ENCODE results near the gene MICB. TPM values are rescaled to one million over a fixed set of nuclear protein-coding genes. Genes with fewer than 3 reads are reported as not detected.

MICB gene
- polyA plus RNA-seq, 1 donor (not counting 4 experiments of a cell fraction or from before 2014, with no cell fraction given), result 8.6 TPM

DNA sequence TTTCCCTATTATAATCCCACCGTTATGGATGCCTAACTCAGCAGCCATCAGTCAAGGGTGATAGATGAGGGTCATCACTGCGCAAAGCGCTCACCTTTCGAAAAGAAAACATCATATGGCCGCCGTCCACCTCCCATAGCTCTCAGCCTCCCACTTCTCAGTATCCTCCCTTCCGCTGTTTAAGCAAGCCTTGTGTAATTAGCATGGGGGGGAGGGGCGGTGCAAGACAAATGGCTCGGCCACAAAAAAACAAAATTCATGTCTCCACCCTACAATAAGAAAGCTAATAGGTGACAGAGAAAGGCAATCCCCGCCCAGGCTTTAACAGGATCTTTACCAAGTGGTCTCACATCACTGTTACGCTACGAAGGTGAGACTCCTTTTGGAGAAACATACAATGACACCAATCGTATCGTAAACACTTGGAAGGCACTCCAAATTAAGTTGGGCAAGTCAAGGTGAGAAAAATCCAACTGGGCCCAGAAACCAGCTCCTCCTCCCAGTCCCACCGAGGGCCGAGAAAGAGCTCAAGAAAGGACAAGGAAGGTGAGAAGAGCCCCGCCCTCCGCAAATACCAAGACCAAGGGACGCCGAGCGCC, 43.2 kb downstream of the MICB start:
- no peaks in the 10 kb centered on the region for H3K9me3 ChIP-seq (ENCODE audit: control insufficient read depth, low read depth, low read length)
- H2AFZ ChIP-seq (ENCODE audit: control insufficient read depth, low read length), result no peak overlapping the region
- peak overlapping the region; percentile 98 for H3K4me2 ChIP-seq (ENCODE audit: control insufficient read depth, extremely low read depth, insufficient read depth, low read depth, low read length)
- peak overlapping the region; percentile 98 for H3K27ac ChIP-seq (ENCODE audit: control insufficient read depth, insufficient read depth, low read length)
- no peak for TF ChIP-seq EZH2 (IDR thresholded peaks at IDR 0.05; ENCODE audit: low read length)
- no peak for TF ChIP-seq CTCF (optimal IDR thresholded peaks at IDR 0.05 in 1 of 3, IDR thresholded peaks at IDR 0.05 in 1 of 3, conservative IDR thresholded peaks at IDR 0.05 in 1 of 3; ENCODE audit: extremely low read depth in 1 of 3, insufficient read depth in 2 of 3, low read length in 3 of 3)
- H3K9ac ChIP-seq (ENCODE audit: control insufficient read depth, extremely low read depth, insufficient read depth, low read length), result peak overlapping the region; percentile 96
- dilution Hi-C loops (cut with MboI; ENCODE audit: extremely low pct_ligation_motif_present, low sequenced_read_pairs), result no loop called here
- FAIRE-seq (no peak), DNase-seq (ENCODE audit: low read depth, low spot score) (no peak)
- H3K79me2 ChIP-seq (ENCODE audit: control insufficient read depth, insufficient read depth, low read length), result peaks cover 57% of the 10 kb centered on the region
- peaks cover 36% of the 10 kb centered on the region for H4K20me1 ChIP-seq (ENCODE audit: control insufficient read depth, extremely low read depth, insufficient read depth, low read length)
- H3K4me1 ChIP-seq (ENCODE audit: control insufficient read depth, extremely low read depth, insufficient read depth, low read length), result peaks cover 28% of the 10 kb centered on the region
- H3K9me1 ChIP-seq (ENCODE audit: control insufficient read depth, extremely low read depth, insufficient read depth, low read length), result no peaks in the 10 kb centered on the region
- peaks cover 14 to 35% of the 10 kb centered on the region in 2 experiments for H3K36me3 ChIP-seq (ENCODE audit: control insufficient read depth in 2 of 2, extremely low read depth in 1 of 2, insufficient read depth in 2 of 2, low read length in 2 of 2)
- no peaks in the 10 kb centered on the region for H3K27me3 ChIP-seq (ENCODE audit: control insufficient read depth, extremely low read depth, insufficient read depth, low read length)
- H3K4me3 ChIP-seq (ENCODE audit: control insufficient read depth in 2 of 3, extremely low read depth in 1 of 3, insufficient read depth in 2 of 3, low read depth in 1 of 3, low read length in 3 of 3), result peak overlapping the region; percentile 75 to 97 (median 96)

DNA sequence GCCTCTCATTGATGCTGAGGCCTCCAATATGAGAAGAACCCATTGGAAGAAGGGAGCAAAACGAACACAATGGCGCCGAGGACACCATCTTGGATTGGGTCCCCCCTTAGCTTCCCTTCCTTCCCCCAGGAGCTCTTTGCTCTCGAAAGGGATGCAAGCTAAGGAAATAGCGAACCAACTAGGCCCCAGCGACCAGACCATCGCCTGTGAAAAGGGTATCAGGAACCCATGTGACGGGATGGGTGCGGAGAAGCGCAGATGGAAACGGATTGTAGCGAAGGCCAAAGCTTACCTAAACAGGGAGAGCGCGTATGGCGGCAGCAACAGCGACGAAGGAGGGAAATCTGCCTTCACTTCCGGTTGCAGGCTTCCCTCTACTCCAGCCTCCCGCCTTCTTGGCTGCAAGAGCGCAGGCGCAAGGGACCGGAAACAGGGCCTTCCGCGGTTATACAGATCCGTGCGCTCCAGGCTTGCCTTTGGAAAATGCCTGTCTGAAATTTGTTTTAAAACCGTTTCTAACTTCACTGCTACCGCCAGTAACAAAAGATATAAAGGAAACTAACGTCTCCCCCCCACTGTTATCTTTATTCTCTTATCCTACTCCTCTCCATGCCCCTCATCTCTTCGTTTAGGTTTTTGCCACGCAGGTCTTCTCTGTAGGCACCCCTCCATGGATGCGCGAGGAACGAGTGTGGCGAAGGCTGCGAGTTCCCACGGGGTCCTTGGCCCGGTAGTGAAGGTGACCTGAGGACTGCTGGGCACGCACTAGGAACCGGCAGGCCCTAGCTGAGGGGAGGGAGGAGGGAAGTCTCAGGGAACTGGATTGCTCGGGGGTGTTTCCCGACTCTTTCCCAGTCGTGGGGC, 43.9 kb downstream of the MICB start, which contains the start of gene DDX39B:
Gene DDX39B, minus strand, starts transcription at position 346 of the 864 bp plus-strand sequence. CDS start 1,471 bp downstream, outside the sequence.
- H3K4me1 ChIP-seq (ENCODE audit: control insufficient read depth, extremely low read depth, insufficient read depth, low read length), result peaks cover 31% of the 10 kb centered on the region
- no peak for FAIRE-seq
- peaks cover 50% of the 10 kb centered on the region for H3K79me2 ChIP-seq (ENCODE audit: control insufficient read depth, insufficient read depth, low read length)

More for the DNA sequence above, 43.9 kb downstream of the MICB start, which contains the start of gene DDX39B:
- Histone ChIP-seq H3K27me3 (ENCODE audit: control insufficient read depth, extremely low read depth, insufficient read depth, low read length) (no peaks in the 10 kb centered on the region), H2AFZ (ENCODE audit: control insufficient read depth, low read length) (peak within 1 kb of the TSS; percentile 91), H4K20me1 (ENCODE audit: control insufficient read depth, extremely low read depth, insufficient read depth, low read length) (peaks cover 29% of the 10 kb centered on the region), H3K4me3 (ENCODE audit: control insufficient read depth in 2 of 3, extremely low read depth in 1 of 3, insufficient read depth in 2 of 3, low read depth in 1 of 3, low read length in 3 of 3) (peak within 1 kb of the TSS; percentile 75 to 97 (median 96)), H3K9me1 (ENCODE audit: control insufficient read depth, extremely low read depth, insufficient read depth, low read length) (no peaks in the 10 kb centered on the region), H3K36me3 (ENCODE audit: control insufficient read depth in 2 of 2, extremely low read depth in 1 of 2, insufficient read depth in 2 of 2, low read length in 2 of 2) (peaks cover 9 to 27% of the 10 kb centered on the region in 2 experiments), H3K9ac (ENCODE audit: control insufficient read depth, extremely low read depth, insufficient read depth, low read length) (peak within 1 kb of the TSS; percentile 96), H3K27ac (ENCODE audit: control insufficient read depth, insufficient read depth, low read length) (peak within 1 kb of the TSS; percentile 98), H3K9me3 (ENCODE audit: control insufficient read depth, low read depth, low read length) (no peaks in the 10 kb centered on the region), H3K4me2 (ENCODE audit: control insufficient read depth, extremely low read depth, insufficient read depth, low read depth, low read length) (peak within 1 kb of the TSS; percentile 98)
- no peak for TF ChIP-seq CTCF (optimal IDR thresholded peaks at IDR 0.05 in 1 of 3, IDR thresholded peaks at IDR 0.05 in 1 of 3, conservative IDR thresholded peaks at IDR 0.05 in 1 of 3; ENCODE audit: extremely low read depth in 1 of 3, insufficient read depth in 2 of 3, low read length in 3 of 3)
- TF ChIP-seq EZH2 (IDR thresholded peaks at IDR 0.05; ENCODE audit: low read length), result no peak
- dilution Hi-C loops (cut with MboI; ENCODE audit: extremely low pct_ligation_motif_present, low sequenced_read_pairs), result no loop called here
- DNase-seq (ENCODE audit: low read depth, low spot score), result peak; percentile 86

Measured in keratinocyte (primary cell).